GM12891 (cell line): Measurements from ENCODE around the gene CFAP73.
"Not testable (repeated sequence)": the region's sequence is repeated elsewhere in the genome, so short reads cannot be mapped to it uniquely, and the experiment has no call there.

Source experiments
- DNase-seq: peaks from one replicate; pipeline ENCODE4 v3.0.0; 2011; ENCODE audit warnings: low spot score; ENCODE audit not compliant: insufficient read length
- FAIRE-seq: peaks from 2 replicates; lab custom pipeline; 2011; peaks lifted over from hg19 to GRCh38; lab: Jason Lieb, UNC
- PAX5 ChIP-seq: IDR thresholded peaks from 2 replicates; pipeline ENCODE4 v1.6.1; 2011; ENCODE audit warnings: low read length, moderate library complexity, mild to moderate bottlenecking; ENCODE audit not compliant: insufficient read depth, severe bottlenecking
- POLR2A ChIP-seq: IDR thresholded peaks from 2 replicates; pipeline ENCODE4 v1.6.1; 2011; ENCODE audit warnings: low read depth, low read length, control low read depth
- POLR2AphosphoS5 ChIP-seq: IDR thresholded peaks from 2 replicates; pipeline ENCODE4 v1.6.1; 2011; ENCODE audit warnings: low read depth, low read length, control low read depth
- POU2F2 ChIP-seq: IDR thresholded peaks from 2 replicates; pipeline ENCODE4 v1.6.1; 2011; ENCODE audit warnings: low read depth, mild to moderate bottlenecking, control low read depth, low read length, moderate library complexity
- SPI1 ChIP-seq: IDR thresholded peaks from 2 replicates; pipeline ENCODE4 v1.6.1; 2011; ENCODE audit warnings: low read depth, low read length, control low read depth
- TAF1 ChIP-seq: IDR thresholded peaks from 2 replicates; pipeline ENCODE4 v1.6.1; 2011; ENCODE audit warnings: low read depth, low read length, control low read depth

The CFAP73 gene

DNA sequence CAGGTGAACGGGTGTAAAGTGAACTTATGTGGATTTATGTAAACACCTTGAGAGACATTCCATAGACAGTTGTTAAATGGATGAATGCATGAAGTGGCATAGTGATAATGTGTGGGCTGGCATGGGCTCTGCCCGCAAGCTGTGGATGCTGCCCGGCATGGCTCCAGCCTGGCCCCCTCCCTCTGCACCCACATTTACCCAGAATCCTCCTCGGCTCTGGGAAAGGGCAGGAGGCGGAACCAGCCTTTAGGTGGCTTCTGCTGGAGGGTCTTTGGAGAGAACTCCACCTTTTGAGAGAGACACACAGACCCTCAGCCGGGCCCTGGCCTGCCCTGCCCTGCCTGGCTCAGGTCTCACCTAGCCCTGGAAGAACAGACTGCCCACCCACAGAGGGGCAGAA lies 32.6 kb upstream of the CFAP73 start:
- FAIRE-seq (no peak), DNase-seq (no peak)
- TF ChIP-seq SPI1 = no peak

GRCh38 chr12:113117684-113118083 lies 31.8 kb upstream of the CFAP73 start:
- DNase-seq, FAIRE-seq: not testable (repeated sequence)

GRCh38 chr12:113118142-113118541 lies 31.4 kb upstream of the CFAP73 start:
- no peak for FAIRE-seq

GRCh38 chr12:113119980-113120669 lies 29.4 kb upstream of the CFAP73 start:
- no peak for TF ChIP-seq POLR2AphosphoS5
- no peak for TF ChIP-seq PAX5
- no peak for TF ChIP-seq TAF1
- TF ChIP-seq POU2F2 = no peak
- TF ChIP-seq SPI1 = no peak
- TF ChIP-seq POLR2A = no peak
- DNase-seq = no peak
- FAIRE-seq = no peak

More at GRCh38 chr12:113118142-113118541, 31.4 kb upstream of the CFAP73 start:
- TF ChIP-seq SPI1 = no peak
- no peak for TF ChIP-seq POLR2A
- TF ChIP-seq POU2F2 = no peak
- no peak for TF ChIP-seq POLR2AphosphoS5
- TF ChIP-seq TAF1 = no peak
- TF ChIP-seq PAX5 = no peak
- no peak for DNase-seq

DNA sequence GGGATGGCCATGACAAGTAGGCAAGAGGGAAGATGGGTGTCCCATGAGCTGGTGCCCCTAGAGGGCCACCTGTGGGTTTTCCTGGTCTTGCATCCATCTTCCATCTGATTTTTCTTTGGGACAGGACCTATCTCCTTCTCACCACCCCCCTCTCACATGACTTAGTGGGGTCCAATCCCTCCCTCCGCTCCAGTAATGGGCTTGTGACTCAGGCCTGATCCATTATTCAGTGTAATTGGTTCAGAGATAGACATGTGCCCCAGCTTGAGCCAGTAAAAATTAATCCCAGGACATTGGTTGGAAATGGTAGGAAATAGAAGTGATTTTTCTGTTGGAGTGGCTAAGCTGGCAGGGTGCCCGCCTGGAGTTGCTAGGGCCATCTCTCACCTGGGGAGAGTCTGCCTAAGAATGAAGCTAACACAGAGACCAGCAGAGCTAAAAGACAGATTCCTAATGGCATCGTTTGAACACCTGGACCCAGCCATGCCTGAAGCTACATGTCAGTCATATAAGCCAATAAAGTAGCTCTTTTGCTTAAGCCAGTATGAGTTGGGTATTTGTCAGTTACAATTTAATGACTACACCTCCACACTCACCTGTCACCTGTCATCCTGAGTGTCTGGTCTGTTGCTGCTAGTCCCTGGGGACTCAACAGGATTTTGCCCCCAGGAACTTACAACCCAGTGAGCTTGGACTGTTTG lies 28.7 kb upstream of the CFAP73 start:
- TF ChIP-seq PAX5 (no peak), POLR2AphosphoS5 (no peak), SPI1 (no peak), POU2F2 (no peak), POLR2A (no peak), TAF1 (no peak)
- DNase-seq = no peak
- FAIRE-seq = no peak

- TF ChIP-seq POLR2A (no peak), POLR2AphosphoS5 (no peak), TAF1 (no peak), PAX5 (no peak), POU2F2 (no peak), SPI1 (no peak)
- DNase-seq (no peak), FAIRE-seq (no peak)
Observed at GRCh38 chr12:113127791-113128199, 21.7 kb upstream of the CFAP73 start.

DNA sequence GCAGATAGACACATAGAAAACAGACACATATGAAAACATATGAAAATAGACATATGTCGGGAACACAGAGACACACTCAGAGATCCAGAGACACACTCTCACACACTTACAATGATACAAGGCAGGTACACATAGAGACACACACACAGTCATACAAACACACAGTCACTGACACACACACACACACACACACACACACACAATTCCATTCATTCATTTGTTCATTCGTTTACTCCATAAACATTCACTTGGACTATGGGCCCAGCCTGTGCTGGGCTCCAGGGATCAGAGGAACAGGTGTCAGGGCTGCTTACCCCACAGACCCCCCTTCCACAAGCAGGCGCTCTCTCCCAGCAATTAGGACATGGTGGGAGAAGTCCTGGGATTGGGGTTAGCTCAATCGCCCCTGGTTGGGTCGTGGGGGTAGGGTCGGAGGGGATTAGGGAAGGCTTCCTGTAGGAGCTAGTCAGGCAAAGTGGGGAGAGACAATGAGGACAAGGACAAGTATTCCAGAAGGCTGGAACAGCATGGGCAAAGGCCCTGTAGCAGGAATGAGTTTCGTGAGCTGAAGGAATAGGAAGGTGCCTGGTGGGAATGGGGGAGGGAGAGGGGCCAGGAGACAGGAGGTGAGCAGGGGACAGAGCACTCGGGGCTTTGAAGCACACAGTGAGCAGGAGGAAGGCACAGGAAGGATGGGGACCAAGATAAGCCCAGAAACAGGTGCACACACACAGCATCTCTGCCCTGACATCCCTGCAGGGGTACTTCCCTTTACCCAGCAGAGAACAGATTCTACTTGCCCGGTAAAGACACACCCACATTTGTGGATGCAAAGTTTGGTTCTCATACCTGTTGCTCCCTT lies 20.5 kb upstream of the CFAP73 start:
- FAIRE-seq (peak; percentile 61), DNase-seq (no peak)
- TF ChIP-seq POLR2AphosphoS5 (no peak), PAX5 (no peak), POU2F2 (no peak), TAF1 (no peak), POLR2A (no peak), SPI1 (no peak)

GRCh38 chr12:113129664-113130456 lies 19.7 kb upstream of the CFAP73 start:
- TF ChIP-seq POLR2A = no peak
- TF ChIP-seq TAF1 = no peak
- TF ChIP-seq SPI1 = no peak
- TF ChIP-seq POLR2AphosphoS5 = no peak
- no peak for TF ChIP-seq PAX5
- no peak for TF ChIP-seq POU2F2
- DNase-seq = no peak
- FAIRE-seq = peak; percentile 73
